ENCODE data around the gene CCNF.

- TF ChIP-seq CTCF (IDR thresholded peaks at IDR 0.05): no peak
- no peak for TF ChIP-seq POLR2A (IDR thresholded peaks at IDR 0.05)
Measured at GRCh38 chr16:2499454-2499853, 70.2 kb downstream of the CCNF start.
